Limb (tissue), 2 donors: ENCODE data around the gene LEF1.

Source experiments
- DNase-seq, 2 donors: peaks; one replicate each; pipeline ENCODE4 v3.0.0-alpha.2; 2016; ENCODE audit errors: extremely low spot score in 2 of 2

LEF1 gene

DNA sequence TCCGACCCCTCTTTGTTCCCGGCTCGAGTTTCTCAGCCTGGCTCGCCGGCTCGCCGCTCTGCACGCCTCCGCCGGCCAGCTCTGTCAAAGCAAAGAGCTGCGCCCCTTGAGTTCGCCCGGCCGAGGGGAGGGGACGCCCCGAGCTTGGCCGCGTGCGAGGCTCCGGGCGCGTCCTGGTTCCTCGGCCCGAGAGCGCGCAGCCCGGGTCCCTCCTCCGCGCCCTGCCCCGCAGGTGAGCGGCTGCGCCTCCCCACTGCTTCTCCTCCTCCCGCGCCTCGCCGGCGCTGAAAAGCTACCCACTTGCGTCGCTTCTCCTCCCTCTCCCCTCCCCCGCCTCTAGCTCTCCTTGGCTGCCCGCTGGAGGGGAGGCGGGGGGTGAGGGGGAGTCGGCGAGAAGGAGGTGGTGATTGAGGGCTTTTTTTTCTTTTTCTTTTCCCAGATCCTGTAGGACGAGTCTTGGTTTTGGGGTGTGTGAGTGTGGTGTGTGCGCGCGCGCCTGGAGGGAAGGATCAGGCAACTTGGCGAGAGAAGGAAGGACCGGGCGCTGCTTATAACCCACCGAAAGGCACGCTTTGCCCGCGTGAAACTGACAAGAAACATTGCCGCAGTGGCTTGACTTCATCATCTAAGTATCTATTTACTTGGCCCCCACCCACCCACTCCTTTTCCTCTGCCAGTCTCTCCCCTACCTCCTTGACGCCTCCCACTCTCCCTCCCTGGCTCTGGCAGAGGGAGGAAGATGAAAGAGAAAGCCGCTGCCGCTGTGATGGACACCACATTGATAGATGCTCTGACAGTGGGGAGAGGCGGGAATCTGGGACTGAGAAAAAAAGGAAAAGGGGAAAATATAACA, at the start of gene LEF1:
TSS of gene LEF1 (minus strand) at position 262 of the 853 bp plus-strand sequence. CDS start 1,165 bp downstream, outside the sequence.
- peak; percentile 56 to 83 for DNase-seq

DNA sequence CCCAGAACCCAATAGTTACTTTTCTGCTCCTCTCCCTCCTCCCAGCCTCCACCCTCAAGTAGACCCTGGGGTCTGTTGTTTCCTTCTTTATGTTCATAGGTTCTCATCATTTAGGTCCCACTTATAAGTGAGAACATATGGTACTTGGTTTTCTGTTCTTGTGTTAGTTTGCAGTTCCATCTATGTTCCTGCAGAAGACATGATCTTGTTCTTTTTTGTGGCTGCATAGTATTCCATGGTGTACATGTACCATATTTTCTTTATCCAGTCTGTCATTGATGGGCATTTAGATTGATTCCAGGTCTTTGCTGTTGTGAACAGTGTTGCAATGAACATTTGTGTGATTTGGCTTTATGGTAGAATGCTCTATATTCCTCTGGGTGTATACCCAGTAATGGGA, 47.8 kb upstream of the LEF1 start:
- DNase-seq: no peak

DNA sequence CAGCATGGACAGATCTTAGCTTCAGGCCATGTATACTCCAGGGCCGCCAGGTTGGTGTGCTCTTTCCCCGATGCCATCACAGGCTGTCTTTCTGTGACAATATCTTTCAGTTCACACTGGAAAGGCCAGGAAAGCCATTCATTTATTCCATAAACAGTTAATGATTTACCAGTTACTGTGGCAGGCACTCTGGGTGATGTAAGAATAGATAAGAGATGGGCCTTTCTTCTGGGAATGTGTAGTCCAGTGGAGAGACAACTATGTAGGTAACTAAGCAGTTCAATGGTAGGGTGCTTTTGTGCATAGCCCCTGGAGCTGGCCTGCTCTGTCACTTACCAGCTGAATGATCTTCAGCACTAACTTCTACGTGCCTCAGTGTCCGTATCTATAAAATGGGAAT, 46.3 kb upstream of the LEF1 start:
- DNase-seq: no peak

DNA sequence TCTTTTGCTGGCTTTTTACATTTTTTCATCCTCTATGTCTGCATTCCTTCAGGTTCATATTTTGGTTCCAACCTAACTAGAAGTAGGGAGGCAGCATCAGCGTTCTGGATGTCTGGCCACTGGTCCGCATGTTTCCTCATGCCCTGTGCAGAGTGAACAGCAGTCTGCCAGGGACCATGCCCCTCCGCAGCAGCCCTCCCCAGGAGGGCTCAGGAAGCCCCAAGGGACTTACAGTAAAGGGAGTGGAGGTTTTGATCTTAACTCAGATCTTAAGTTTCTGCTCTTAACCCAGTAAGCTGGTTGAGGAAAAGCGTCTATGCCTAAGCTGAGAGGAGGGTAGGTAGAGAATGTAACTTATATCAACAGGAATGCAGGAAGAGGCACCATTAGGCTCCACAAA, 45.0 kb upstream of the LEF1 start:
- no peak for DNase-seq

DNA sequence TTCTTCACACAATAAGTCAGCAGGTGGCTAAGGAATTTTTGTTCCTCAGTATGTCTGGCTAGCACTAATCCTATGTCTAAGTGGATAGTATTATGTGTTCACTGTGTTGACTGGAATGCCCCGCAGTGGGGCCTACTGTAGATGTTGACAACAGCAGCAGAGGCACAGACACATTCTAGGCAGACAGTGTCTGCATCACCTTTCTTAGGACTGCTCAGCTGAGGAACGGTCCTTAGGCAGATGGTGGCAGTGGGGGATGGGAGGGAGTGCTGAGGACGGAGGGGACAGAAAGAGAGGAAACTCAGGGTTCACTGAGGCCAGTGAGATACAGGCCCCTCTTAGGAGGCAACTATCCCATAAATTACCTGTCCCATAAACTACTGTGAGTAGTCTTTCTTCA, 44.6 kb upstream of the LEF1 start:
- DNase-seq: no peak

DNA sequence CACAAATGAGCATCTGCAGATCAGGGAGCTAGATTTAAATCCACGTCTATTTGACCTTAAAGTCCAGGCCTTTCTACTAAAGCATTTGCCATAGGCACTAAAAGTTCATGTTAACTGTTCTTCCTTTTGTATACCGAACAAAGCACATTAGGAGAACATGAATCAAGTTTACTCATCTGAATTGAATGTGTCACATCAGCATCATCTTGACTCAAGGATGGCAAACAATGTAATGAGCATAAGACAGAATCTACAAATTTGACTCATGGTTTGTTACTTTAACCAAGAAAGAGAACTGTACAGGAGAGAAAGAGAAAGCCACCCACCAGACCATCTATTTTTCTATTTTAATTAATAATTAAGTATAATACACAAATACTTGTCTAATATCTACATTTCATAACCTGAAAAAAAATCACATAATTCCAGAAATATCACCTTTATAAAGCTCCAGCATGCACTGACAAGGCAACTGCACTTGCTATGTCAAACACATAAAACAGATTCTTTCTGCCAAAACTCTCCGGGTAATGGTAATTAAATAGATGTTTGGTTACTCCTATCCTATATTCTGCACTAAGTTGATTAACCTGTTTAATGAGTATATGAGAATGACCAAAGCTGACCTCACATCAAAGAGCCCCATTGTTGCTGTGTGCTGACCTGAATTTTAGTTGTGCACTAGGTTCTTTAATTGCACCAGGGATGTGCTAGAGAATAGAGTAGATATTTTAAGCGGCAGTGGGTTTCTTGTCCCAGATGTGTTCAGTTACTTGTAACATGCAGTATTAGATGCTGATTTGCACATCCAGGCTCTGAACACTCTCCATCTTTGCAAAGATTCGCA, 42.5 kb upstream of the LEF1 start:
- no peak for DNase-seq

DNA sequence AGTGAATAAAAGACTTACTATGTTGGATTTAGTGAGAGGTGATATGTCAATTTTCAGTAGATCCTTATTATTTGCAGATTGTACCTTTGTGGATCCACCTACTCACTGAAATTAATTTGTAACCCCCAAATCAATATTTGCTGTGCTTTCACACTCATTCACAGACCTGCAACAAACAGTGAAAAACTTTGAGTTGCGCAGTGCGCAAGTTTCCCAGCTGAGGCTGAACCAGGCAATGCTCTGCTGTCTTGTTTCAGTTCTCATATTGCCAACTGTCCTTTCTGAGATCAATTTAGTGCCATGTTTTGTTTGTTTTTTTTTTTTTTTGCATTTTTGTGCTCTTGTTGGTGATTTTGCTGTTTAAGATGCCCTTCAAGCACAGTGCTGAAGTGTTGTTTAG, 40.8 kb upstream of the LEF1 start:
- no peak for DNase-seq

DNA sequence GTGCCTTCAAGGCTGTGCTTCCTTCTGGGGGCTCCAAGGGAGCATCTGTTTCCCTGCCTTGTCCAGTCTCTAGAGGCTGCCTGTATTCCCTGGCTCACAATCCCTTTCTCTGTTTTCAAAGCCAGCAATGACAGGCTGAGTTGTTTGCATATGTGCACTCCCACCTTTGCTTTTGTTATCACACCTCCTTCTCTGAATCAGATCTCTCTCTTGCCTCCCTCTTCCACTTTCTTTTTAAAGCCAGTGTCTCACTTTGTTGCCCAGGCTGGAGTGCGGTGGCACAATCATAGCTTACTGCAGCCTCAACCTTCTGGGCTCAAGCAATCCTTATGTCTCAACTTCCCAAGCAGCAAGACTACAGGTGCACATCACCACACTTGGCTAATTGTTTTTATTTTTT, 37.1 kb upstream of the LEF1 start:
- no peak for DNase-seq

DNA sequence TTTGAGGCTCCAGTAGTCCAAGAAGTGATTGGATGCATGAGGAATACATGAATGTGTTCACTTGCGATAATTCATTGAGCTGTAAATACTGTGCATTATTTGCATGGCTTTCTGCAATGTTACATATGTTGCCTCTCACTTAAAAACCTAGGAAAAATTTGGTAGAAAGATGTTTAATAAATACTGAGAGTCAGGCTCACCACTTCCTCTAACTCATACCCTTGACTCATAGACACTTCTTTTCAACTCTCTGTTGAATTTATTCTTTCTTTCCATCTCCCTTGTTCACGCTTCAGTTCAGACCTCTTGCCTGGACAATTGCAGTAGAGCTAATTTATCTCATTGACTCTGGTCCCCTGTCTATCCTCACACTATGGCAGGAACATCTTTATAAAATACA, 35.8 kb upstream of the LEF1 start:
- no peak for DNase-seq

DNA sequence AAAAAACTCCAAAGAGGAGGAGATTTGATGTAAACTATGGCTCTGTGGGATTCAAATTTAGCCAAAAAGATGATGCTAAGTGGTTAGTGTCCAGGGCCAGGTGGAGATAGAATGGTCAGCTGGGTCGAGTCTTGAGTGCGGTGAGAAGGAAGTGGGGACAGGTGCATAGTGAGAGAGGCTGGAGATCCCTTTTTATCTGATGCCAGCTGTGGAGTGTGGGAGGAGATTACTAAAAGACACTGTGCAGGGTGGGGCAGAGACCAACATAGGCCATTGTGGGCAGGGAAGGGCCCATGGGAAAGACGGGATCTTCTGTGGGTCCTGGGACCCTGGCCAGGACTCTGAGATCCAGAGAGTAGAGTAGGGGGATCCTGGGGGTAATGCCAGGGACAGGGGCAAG, 34.6 kb upstream of the LEF1 start:
- DNase-seq: no peak

DNA sequence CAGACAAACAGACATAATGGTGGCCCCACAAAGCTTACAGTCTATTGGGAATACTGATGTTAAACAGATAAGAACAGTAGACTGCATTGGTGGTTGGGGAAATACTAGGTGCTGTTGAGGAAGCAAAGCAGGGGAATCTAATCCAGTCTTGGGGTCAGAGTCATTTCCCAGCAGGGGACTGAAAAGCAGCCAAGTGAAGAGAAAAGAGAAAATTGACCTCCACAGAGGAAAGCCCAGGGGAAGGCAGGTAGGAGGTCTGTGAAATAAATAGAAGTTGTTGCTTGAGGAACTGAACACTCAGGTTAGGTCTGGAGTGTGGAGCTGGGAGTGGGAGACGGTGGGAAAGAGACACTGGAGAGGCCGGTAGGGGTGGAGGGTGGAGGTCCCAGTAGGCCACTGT, 33.0 kb upstream of the LEF1 start:
- no peak for DNase-seq

DNA sequence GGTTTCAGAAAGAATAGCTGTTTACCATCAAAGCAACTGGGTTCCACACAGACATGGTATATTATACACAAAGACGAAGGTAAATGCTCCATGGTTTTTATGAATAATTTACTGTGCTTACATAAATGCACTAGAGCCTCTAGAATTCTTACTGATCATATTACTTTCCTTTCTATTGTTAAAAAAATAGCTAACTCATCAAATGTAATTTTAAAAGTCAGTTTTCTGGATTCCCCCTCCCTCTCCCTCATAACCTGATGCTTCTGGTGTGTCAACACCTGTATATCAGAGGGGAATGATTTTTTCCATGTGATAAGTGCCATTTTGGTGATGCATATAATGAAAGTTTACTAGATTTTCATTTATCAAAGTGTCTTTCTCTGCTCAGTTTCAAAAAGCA, 31.1 kb upstream of the LEF1 start:
- DNase-seq: no peak

DNA sequence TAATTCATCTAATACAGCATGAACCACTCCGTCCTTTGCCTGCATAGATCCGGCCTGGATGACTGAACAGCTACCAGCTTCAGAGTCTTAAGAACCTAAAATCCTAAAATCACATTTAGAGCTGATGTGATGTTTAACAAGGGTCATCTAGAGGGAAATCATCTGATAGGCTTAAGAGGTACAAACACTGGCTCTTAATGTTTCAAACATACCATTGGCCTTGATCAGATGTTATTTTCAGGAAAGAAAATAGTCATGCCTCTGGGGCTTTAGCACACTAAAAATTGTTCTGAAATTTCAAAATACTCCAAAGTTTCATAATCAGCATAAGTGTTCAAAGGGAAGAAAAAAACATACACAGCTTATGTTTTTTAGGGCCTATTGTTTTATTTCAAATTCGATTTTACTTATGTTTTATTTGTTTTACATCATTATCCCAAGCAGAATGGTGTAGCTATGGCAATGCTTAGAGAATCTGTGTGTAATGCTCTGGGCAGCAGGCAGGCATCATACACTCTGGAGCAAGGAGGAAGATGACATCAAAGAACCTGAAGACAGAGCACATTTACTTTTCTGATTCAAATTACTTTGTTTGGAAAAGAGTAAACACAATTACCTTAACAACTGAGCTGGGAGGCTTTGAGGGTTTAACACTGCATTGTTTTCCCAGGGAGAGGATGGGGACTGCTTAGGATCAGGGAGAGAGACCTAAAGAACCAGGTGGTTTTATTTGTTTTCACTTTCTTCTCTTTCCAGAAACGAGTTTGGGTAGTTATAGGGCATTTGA, 25.3 kb upstream of the LEF1 start:
- no peak for DNase-seq

DNA sequence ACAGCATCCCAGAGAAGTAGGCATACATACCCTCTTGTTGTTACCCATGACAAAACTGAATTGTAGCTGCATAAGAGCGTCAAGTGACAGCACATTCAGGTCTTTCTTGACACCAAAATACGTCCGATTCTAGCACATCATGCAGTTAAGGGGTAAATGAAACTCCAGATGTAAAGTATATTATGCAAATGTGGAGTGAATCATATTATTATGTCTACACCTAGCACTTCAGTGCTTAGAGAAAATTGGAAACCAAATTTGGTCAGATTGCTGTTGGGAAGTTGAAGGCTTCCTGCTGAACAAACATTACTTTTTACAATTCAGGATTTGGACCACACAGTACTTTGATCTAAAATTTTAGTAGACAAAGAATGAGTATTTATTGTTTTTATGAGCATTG, 24.2 kb upstream of the LEF1 start:
- no peak for DNase-seq

DNA sequence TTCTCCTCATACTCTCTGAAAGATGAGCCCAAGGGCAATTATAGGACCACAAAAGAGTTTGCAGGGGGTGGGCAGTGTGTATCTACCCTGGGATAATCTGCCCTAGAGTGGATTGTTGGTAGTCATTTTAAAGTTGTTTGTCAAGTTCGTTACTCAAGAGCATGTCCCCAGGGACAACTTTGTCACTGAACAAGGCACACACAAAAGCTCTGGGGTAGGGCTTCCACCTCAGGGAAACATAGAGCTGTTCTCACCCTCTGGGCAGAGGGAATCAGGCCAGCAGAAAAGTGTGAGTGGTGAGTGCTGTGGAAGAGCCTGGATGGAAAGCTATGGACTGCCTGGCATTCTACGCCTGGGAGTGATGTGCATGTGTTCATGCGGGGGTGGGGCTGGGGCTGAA, 23.3 kb upstream of the LEF1 start:
- no peak for DNase-seq

DNA sequence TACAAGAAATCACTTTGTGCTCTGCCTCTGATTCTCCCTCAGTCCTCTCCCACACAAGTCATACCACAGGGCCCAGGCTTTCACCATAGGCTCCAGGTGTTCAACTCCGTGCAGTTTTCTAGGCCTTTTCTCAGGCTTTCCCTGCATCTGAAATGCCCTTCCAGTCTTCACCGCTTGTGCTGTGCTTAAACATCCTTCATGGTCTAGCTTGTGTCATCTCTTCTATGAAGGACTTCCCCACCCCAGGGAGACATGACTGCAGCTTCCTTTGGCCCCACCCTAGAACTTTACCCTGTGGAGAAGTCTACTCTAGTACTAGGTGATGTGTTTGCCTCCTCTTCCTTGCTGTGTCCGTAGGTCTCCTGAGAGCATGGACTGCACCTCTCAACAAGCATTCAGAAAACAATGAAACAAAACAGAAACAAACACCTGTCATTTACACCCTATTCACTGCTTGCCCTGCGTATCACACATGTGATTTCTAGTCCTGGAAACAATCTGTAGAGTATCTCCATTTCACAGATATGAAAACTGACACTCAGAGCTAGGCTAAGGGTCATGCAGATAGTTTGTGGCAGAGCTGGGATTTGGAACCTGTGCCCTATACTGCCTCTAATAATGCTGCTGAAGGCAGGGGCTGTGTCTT, 22.7 kb upstream of the LEF1 start:
- DNase-seq: no peak

DNA sequence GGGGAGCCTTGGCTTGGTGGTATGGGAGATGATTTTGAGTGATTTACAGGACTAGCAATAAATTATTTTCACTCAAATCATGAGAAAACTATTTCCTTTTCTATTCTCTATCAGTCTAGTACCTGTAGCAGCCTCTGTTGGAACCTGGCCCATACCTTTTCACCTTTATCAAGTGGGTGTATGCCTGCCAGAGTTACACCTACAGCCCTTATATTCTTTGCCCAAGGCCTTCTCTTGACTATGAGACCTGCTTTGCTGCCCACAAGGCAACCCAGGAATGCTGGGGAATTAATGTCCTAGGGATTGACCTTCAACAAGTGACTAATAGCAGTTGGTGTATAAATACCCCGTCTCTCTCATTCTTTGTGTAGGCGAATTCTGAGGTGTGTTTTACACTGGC, 20.0 kb upstream of the LEF1 start:
- DNase-seq: no peak

DNA sequence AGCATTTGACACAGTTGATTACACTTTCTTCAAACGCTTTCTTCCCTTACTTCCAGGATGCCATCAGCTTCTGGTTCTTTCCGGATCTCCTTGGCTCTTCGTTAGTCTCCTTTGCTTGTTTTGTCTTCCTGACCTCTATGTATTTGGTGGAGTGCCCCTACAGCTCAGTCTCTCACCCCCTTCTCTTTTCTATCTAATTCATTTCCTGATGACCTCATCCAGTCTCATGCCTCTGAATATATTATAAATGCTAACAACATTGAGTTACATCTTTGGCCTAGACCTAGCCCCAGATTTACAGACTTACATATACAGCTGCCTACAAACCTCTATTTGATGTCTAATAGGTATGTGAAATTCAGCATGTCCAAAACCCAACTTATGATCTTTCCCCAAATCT, 16.5 kb upstream of the LEF1 start:
- no peak for DNase-seq

DNA sequence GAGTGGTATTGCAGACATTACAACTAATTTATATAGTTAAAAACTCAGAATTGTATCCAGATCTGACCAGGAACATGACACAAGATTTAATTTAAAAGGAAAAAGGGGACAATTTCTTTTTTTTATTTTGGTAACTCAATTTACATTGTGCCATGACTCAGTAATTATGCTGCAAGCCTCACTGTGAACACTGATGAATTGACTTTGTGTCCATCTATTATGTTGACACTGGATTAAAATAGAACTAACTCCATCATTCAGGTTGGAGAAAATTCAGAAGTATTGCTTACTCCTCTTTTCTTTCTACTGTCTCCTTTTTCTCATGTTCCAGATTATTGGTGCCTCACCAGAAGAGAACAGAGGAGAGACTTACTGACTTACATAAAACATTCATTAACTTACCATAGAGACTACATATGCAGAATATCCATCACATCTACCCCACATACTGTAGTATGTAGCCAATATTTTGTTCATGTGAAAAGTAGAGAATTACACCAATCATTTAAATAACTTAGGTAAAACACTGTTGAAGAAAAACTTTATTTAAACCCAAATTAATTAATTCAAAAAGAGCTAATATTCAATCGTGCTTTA, 15.8 kb upstream of the LEF1 start:
- DNase-seq: no peak

DNA sequence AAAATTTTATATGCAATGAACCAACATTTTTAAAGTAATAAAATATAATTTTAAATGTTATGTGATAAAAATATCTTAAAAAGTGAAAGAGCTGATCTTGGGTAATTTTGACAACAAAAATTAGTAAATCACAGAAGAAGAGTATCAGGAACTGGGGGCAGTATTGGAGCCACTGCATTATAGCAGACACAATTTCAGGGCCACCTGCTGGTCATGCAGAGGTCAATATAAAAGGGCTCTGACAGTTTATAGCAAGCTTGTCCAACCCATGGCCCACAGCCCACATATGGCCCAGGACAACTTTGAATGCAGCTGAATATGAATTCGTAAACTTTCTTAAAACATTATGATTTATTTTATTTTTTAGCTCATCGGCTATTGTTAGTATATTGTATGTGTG, 13.0 kb upstream of the LEF1 start:
- DNase-seq: no peak

DNA sequence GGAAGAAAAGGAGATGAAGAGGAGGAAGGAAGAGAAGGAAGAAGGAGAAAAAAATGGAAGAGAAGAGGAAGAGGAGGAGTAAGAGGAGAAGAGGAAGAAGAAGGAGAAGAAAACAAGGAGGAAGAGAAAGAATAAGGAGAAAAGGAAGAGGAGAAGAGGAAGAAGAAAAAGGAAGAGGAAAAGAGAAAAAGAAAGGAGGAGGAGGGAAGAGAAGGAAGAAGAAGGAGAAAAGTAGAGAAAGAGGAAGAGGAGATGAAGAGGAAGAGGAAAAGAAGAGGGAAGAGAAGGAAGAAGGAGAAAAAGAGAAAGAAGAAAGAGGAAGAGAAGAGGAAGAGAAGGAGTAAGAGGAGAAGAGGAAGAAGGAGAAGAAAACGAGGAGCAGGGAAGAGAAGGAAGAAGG, 11.8 kb upstream of the LEF1 start:
- DNase-seq: no peak
